ENCODE measurements around the gene AFG3L2.

The AFG3L2 gene

GRCh38 chr18:12299862-12300261 is 77.2 kb downstream of the AFG3L2 start:
- no peak for DNase-seq

- no peak for DNase-seq
These were observed 80.6 kb downstream of the AFG3L2 start for GRCh38 chr18:12296457-12296856.

GRCh38 chr18:12296087-12296403 is 81.0 kb downstream of the AFG3L2 start:
- DNase-seq, result no peak

- DNase-seq, result no peak
These were observed 81.5 kb downstream of the AFG3L2 start for GRCh38 chr18:12295389-12296086.

- DNase-seq, result no peak
These were observed 83.2 kb downstream of the AFG3L2 start for GRCh38 chr18:12293831-12294230.

- no peak for DNase-seq
These were observed 85.3 kb downstream of the AFG3L2 start for GRCh38 chr18:12291690-12292089.

- DNase-seq, result no peak
These were observed 85.9 kb downstream of the AFG3L2 start for GRCh38 chr18:12291161-12291560.

GRCh38 chr18:12290086-12290485 is 86.9 kb downstream of the AFG3L2 start:
- no peak for DNase-seq

- DNase-seq, result no peak
These were observed 88.6 kb downstream of the AFG3L2 start for GRCh38 chr18:12288403-12288755.

GRCh38 chr18:12287684-12288402 is 89.2 kb downstream of the AFG3L2 start:
- DNase-seq, result no peak

- DNase-seq, result no peak
These were observed 89.8 kb downstream of the AFG3L2 start for GRCh38 chr18:12287131-12287681.

GRCh38 chr18:12283666-12284065 is 93.4 kb downstream of the AFG3L2 start:
- DNase-seq, result no peak

GRCh38 chr18:12283256-12283655 is 93.8 kb downstream of the AFG3L2 start:
- no peak for DNase-seq

GRCh38 chr18:12282442-12283039 is 94.5 kb downstream of the AFG3L2 start:
- no peak for DNase-seq

- DNase-seq, result no peak
These were observed 95.2 kb downstream of the AFG3L2 start for GRCh38 chr18:12281861-12282260.

- DNase-seq, result no peak
These were observed 97.1 kb downstream of the AFG3L2 start for GRCh38 chr18:12279781-12280531.
